Caco-2 (cell line): ENCODE data around the gene STX8. TPM values are rescaled to one million over a fixed set of nuclear protein-coding genes. Genes with fewer than 3 reads are reported as not detected.

Experiments
- BruUV-seq: library from RNA; stranded (reverse); fragments of 400-500 nt; replicated peaks from 2 replicates; lab custom pipeline; 2021; lab: Mats Ljungman, UMichigan
- CTCF ChIA-PET: fragments of 300-600 bp; sonication (Branson Sonifier 250); formaldehyde crosslinking; loops from one replicate; lab custom pipeline; 2022; ENCODE audit warnings: antibody characterized with exemption; lab: Charles Lee
- POLR2A ChIA-PET: fragments of 300-600 bp; sonication (Branson Sonifier 250); formaldehyde crosslinking; loops from one replicate; lab custom pipeline; 2022; ENCODE audit warnings: antibody characterized with exemption; lab: Charles Lee
- DNase-seq, 2 experiments: peaks; one replicate each; pipeline versions ENCODE4 v3.0.0 to v3.0.0-alpha.2; 2020 to 2022
- H3K27me3 ChIP-seq: replicated peaks from 2 replicates; pipeline ENCODE4 v1.6.0; 2011; ENCODE audit warnings: low read length; ENCODE audit not compliant: control insufficient read depth, insufficient read depth
- H3K36me3 ChIP-seq: 2 replicates; pipeline ENCODE4 v1.5.1; 2011; ENCODE audit warnings: low read length; ENCODE audit not compliant: control insufficient read depth, insufficient read depth
- H3K4me1 ChIP-seq: fragments of 250-450 bp; sonication (Bioruptor Pico); 2 replicates; pipeline ENCODE4 v1.5.1; 2020; ENCODE audit warnings: mild to moderate bottlenecking
- H3K4me3 ChIP-seq: 2 replicates; pipeline ENCODE4 v1.5.1; 2011; ENCODE audit warnings: low read depth, mild to moderate bottlenecking, control low read depth, low read length
- H3K9me3 ChIP-seq: fragments of 250-450 bp; sonication (Bioruptor Pico); 2 replicates; pipeline ENCODE4 v1.5.1; 2020; ENCODE audit warnings: mild to moderate bottlenecking, moderate library complexity
- H3K27ac Mint-ChIP-seq: one replicate; pipeline ENCODE4 v1.8.0; 2022; ENCODE audit warnings: mixed read lengths; ENCODE audit not compliant: unreplicated experiment
- H3K27me3 Mint-ChIP-seq: one replicate; pipeline ENCODE4 v1.8.0; 2022; ENCODE audit warnings: mixed read lengths; ENCODE audit not compliant: insufficient read depth, unreplicated experiment
- H3K36me3 Mint-ChIP-seq: one replicate; pipeline ENCODE4 v1.8.0; 2022; ENCODE audit warnings: mild to moderate bottlenecking, mixed read lengths; ENCODE audit not compliant: insufficient read depth, unreplicated experiment
- H3K4me1 Mint-ChIP-seq: one replicate; pipeline ENCODE4 v1.8.0; 2022; ENCODE audit warnings: low read depth, mixed read lengths; ENCODE audit not compliant: unreplicated experiment
- H3K4me3 Mint-ChIP-seq: one replicate; pipeline ENCODE4 v1.8.0; 2022; ENCODE audit warnings: mild to moderate bottlenecking, moderate library complexity, mixed read lengths; ENCODE audit not compliant: unreplicated experiment
- H3K9me3 Mint-ChIP-seq: one replicate; pipeline ENCODE4 v1.8.0; 2022; ENCODE audit warnings: mixed read lengths; ENCODE audit not compliant: unreplicated experiment
- CTCF ChIP-seq, 2 experiments: fragments of 200-600 bp in 1 of 2; IDR thresholded peaks; 1 replicate in 1 of 2; 2 replicates in 1 of 2; pipeline versions ENCODE4 v1.5.1 to v1.8.0; 2011 to 2022; ENCODE audit warnings: antibody characterized with exemption in 1 of 2, control low read depth in 1 of 2, inconsistent platforms in 1 of 2, low read depth in 1 of 2, low read length in 1 of 2, mild to moderate bottlenecking in 1 of 2, moderate library complexity in 1 of 2; ENCODE audit not compliant: insufficient read depth in 1 of 2, severe bottlenecking in 1 of 2, unreplicated experiment in 1 of 2
- intact Hi-C: fragments of 100-400 bp; cut with micrococcal nuclease; formaldehyde crosslinking; loops from one replicate; pipeline ENCODE4 v1.10.0; 2022; ENCODE audit not compliant: unreplicated experiment
- total RNA-seq: library from RNA; stranded (reverse); gene quantifications from 2 replicates; pipeline ENCODE4 v1.2.3, GENCODE V29; 2022

STX8 gene
- total RNA-seq, 1 experiment from 2014 or later: 22.6 TPM

- no peak for DNase-seq
- no peaks in the 10 kb centered on the region for H3K4me1 ChIP-seq
- no peak for TF ChIP-seq CTCF (IDR thresholded peaks at IDR 0.05; ENCODE audit: insufficient read depth in 1 of 2, low read depth in 1 of 2, low read length in 1 of 2, severe bottlenecking in 1 of 2, unreplicated experiment in 1 of 2)
- no peak overlapping the region for H3K4me3 Mint-ChIP-seq
- no TSS peak for BruUV-seq
- no peaks in the 10 kb centered on the region for H3K27me3 ChIP-seq
- H3K27me3 Mint-ChIP-seq: no peaks in the 10 kb centered on the region
- no peak overlapping the region for H3K4me3 ChIP-seq
- POLR2A ChIA-PET: no interaction called here
- intact Hi-C loops: loop anchor here (5.0 kb wide), 1 partner anchor 527 kb away; no protein-coding TSS in a partner anchor
- no peaks in the 10 kb centered on the region for H3K9me3 Mint-ChIP-seq
- H3K9me3 ChIP-seq: no peaks in the 10 kb centered on the region
- no peaks in the 10 kb centered on the region for H3K4me1 Mint-ChIP-seq
- CTCF ChIA-PET: no interaction called here
- no peaks in the 10 kb centered on the region for H3K36me3 Mint-ChIP-seq
- no peak overlapping the region for H3K27ac Mint-ChIP-seq
- no peaks in the 10 kb centered on the region for H3K36me3 ChIP-seq
Observed at GRCh38 chr17:9519583-9520272, 55.9 kb downstream of the STX8 start.

- POLR2A ChIA-PET: no interaction called here
- no peaks in the 10 kb centered on the region for H3K4me1 Mint-ChIP-seq
- Histone ChIP-seq H3K4me1 (no peaks in the 10 kb centered on the region), H3K36me3 (no peaks in the 10 kb centered on the region), H3K4me3 (no peak overlapping the region), H3K27me3 (no peaks in the 10 kb centered on the region), H3K9me3 (no peaks in the 10 kb centered on the region)
- no TSS peak for BruUV-seq
- H3K27ac Mint-ChIP-seq: no peak overlapping the region
- no peaks in the 10 kb centered on the region for H3K9me3 Mint-ChIP-seq
- H3K36me3 Mint-ChIP-seq: no peaks in the 10 kb centered on the region
- H3K4me3 Mint-ChIP-seq: no peak overlapping the region
- TF ChIP-seq CTCF (IDR thresholded peaks at IDR 0.05; ENCODE audit: insufficient read depth in 1 of 2, low read depth in 1 of 2, low read length in 1 of 2, severe bottlenecking in 1 of 2, unreplicated experiment in 1 of 2): no peak
- CTCF ChIA-PET: no interaction called here
- no peaks in the 10 kb centered on the region for H3K27me3 Mint-ChIP-seq
- intact Hi-C loops: no loop called here
- DNase-seq: no peak
Observed at GRCh38 chr17:9517396-9517795, 58.2 kb downstream of the STX8 start.

GRCh38 chr17:9513266-9513665 is 62.4 kb downstream of the STX8 start:
- Histone ChIP-seq H3K4me1 (no peaks in the 10 kb centered on the region), H3K36me3 (no peaks in the 10 kb centered on the region), H3K4me3 (no peak overlapping the region), H3K27me3 (no peaks in the 10 kb centered on the region), H3K9me3 (no peaks in the 10 kb centered on the region)
- TF ChIP-seq CTCF (IDR thresholded peaks at IDR 0.05; ENCODE audit: insufficient read depth in 1 of 2, low read depth in 1 of 2, low read length in 1 of 2, severe bottlenecking in 1 of 2, unreplicated experiment in 1 of 2): no peak
- ChIA-PET CTCF (no interaction called here), POLR2A (no interaction called here)
- H3K36me3 Mint-ChIP-seq: peaks cover 5% of the 10 kb centered on the region
- H3K27ac Mint-ChIP-seq: no peak overlapping the region
- intact Hi-C loops: no loop called here
- DNase-seq: no peak
- no TSS peak for BruUV-seq
- no peaks in the 10 kb centered on the region for H3K27me3 Mint-ChIP-seq
- H3K4me3 Mint-ChIP-seq: no peak overlapping the region
- H3K4me1 Mint-ChIP-seq: no peaks in the 10 kb centered on the region
- H3K9me3 Mint-ChIP-seq: peaks cover under 1% of the 10 kb centered on the region
